ENCODE measurements around the gene CHRND.

The CHRND gene

GRCh38 chr2:232502911-232503808 is 22.8 kb upstream of the CHRND start:
- no peak for DNase-seq (ENCODE audit: low read depth, low spot score)

GRCh38 chr2:232503809-232504323 is 22.1 kb upstream of the CHRND start:
- DNase-seq (ENCODE audit: low read depth, low spot score): no peak

- DNase-seq (ENCODE audit: low read depth, low spot score): no peak
Observed at GRCh38 chr2:232504438-232504837, 21.5 kb upstream of the CHRND start.

- no peak for DNase-seq (ENCODE audit: low read depth, low spot score)
Observed at GRCh38 chr2:232505856-232506255, 20.1 kb upstream of the CHRND start.

GRCh38 chr2:232506709-232507108 is 19.3 kb upstream of the CHRND start:
- no peak for DNase-seq (ENCODE audit: low read depth, low spot score)

GRCh38 chr2:232508251-232508650 is 17.7 kb upstream of the CHRND start:
- no peak for DNase-seq (ENCODE audit: low read depth, low spot score)

- DNase-seq (ENCODE audit: low read depth, low spot score): no peak
Observed at GRCh38 chr2:232511336-232511890, 14.5 kb upstream of the CHRND start.

- no peak for DNase-seq (ENCODE audit: low read depth, low spot score)
Observed at GRCh38 chr2:232512602-232513001, 13.4 kb upstream of the CHRND start.

- no peak for DNase-seq (ENCODE audit: low read depth, low spot score)
Observed at GRCh38 chr2:232513353-232513752, 12.6 kb upstream of the CHRND start.

GRCh38 chr2:232515639-232516038 is 10.3 kb upstream of the CHRND start:
- DNase-seq (ENCODE audit: low read depth, low spot score): no peak

GRCh38 chr2:232516551-232516950 is 9.4 kb upstream of the CHRND start:
- DNase-seq (ENCODE audit: low read depth, low spot score): no peak

- DNase-seq (ENCODE audit: low read depth, low spot score): no peak
Observed at GRCh38 chr2:232518844-232519243, 7.1 kb upstream of the CHRND start.

GRCh38 chr2:232519581-232520438 is 6.2 kb upstream of the CHRND start, which contains the start of gene PRSS56:
PRSS56 (plus strand) TSS chr2:232520388; CDS start chr2:232520599, 211 bp downstream.
- no peak for DNase-seq (ENCODE audit: low read depth, low spot score)

- no peak for DNase-seq (ENCODE audit: low read depth, low spot score)
Observed at GRCh38 chr2:232520489-232520888, 5.5 kb upstream of the CHRND start.

GRCh38 chr2:232521098-232521497 is 4.9 kb upstream of the CHRND start:
- no peak for DNase-seq (ENCODE audit: low read depth, low spot score)

- no peak for DNase-seq (ENCODE audit: low read depth, low spot score)
Observed at GRCh38 chr2:232521959-232522622, 3.9 kb upstream of the CHRND start.

GRCh38 chr2:232522623-232523401 is 3.1 kb upstream of the CHRND start:
- no peak for DNase-seq (ENCODE audit: low read depth, low spot score)

- DNase-seq (ENCODE audit: low read depth, low spot score): no peak
Observed at GRCh38 chr2:232523402-232523681, 2.6 kb upstream of the CHRND start.

GRCh38 chr2:232523682-232524597 is 2.0 kb upstream of the CHRND start:
- no peak for DNase-seq (ENCODE audit: low read depth, low spot score)

- no peak for DNase-seq (ENCODE audit: low read depth, low spot score)
Observed at GRCh38 chr2:232524771-232525170, 1.2 kb upstream of the CHRND start.

All from smooth muscle cell of the brain vasculature (primary cell).